ENCODE data around the gene SNAP91.

DNA sequence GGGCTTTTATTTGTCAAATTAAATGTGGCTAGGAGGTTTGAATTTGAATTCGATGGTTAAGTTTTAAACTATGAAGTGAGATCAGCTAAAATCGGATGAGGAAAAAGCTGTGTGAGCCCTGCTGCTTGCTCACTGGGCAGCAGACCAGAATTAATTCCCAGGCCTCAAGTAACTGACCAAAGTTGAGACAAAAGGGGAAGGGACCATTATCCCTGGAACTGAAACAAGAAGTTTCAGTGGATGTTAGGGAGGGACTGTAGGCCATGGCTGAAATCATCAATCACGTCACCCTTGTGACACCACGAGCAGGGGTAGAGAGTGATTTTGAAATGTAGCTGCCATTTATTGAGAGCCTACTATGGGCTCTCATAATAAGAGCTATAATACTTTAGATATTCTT lies 203.5 kb downstream of the SNAP91 start:
- TF ChIP-seq CTCF (IDR thresholded peaks at IDR 0.05), result no peak
- TF ChIP-seq POLR2A (IDR thresholded peaks at IDR 0.05), result no peak

Data from adrenal gland (tissue), 5 donors.